ENCODE results near the gene FNDC3B. TPM values are rescaled to one million over a fixed set of nuclear protein-coding genes. Genes with fewer than 3 reads are reported as not detected.
A peak's percentile ranks its signal among the peaks of the same experiment; 100 is the strongest.

Gene FNDC3B
- total and polyA plus RNA-seq, 7 donors, result 16.2 to 93.9 (median 50.3) TPM

DNA sequence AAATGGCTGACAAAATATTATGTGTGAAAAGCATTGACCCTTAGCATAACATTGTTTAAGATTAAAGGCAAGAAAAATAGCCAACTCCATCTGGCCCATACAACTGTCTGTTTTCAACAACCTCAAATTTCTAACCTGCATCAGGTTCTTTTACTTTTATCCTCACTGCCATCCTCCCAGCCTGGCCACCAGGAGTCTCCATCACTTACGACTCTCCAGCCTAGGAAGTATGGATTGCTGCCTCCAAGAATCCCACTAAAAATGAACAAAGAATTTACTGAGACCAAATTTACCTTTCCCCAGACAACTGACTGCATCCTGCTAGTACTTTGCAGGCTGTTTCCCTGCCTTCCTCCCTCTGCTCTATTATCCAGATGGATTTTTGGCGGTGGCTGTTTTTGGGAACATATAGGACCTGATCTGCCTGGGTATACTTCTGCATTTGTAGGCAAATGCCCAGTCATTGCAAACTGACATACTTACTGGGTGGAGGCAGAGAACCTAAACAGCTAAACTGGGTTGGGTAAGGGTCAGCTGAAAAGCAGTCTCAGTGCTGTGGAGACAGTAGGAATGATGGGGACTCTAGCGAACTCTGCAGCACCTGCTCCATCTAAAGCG, 264.7 kb downstream of the FNDC3B start:
- Histone ChIP-seq H3K27ac (no peak overlapping the region), H3K4me3 (no peak overlapping the region), H3K9me3 (no peaks in the 10 kb centered on the region), H3K4me1 (peaks cover 0 to 9% (median 4%) of the 10 kb centered on the region in 4 donors), H3K27me3 (no peaks in the 10 kb centered on the region), H3K36me3 (peaks cover 0 to 35% (median 17%) of the 10 kb centered on the region in 4 donors)
- DNase-seq, result no peak
- WGBS, 2 donors, result 97% methylated on average over 4 of the region's 4 CpGs
- TF ChIP-seq, protein P1, sequence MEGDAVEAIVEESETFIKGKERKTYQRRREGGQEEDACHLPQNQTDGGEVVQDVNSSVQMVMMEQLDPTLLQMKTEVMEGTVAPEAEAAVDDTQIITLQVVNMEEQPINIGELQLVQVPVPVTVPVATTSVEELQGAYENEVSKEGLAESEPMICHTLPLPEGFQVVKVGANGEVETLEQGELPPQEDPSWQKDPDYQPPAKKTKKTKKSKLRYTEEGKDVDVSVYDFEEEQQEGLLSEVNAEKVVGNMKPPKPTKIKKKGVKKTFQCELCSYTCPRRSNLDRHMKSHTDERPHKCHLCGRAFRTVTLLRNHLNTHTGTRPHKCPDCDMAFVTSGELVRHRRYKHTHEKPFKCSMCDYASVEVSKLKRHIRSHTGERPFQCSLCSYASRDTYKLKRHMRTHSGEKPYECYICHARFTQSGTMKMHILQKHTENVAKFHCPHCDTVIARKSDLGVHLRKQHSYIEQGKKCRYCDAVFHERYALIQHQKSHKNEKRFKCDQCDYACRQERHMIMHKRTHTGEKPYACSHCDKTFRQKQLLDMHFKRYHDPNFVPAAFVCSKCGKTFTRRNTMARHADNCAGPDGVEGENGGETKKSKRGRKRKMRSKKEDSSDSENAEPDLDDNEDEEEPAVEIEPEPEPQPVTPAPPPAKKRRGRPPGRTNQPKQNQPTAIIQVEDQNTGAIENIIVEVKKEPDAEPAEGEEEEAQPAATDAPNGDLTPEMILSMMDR (IDR thresholded peaks at IDR 0.05), result no peak
- TF ChIP-seq POLR2AphosphoS5 (IDR thresholded peaks at IDR 0.05) (no peak), EP300 (IDR thresholded peaks at IDR 0.05) (no peak), POLR2A (IDR thresholded peaks at IDR 0.05) (no peak)
- intact Hi-C loops (cut with DNase I), result no loop called here

DNA sequence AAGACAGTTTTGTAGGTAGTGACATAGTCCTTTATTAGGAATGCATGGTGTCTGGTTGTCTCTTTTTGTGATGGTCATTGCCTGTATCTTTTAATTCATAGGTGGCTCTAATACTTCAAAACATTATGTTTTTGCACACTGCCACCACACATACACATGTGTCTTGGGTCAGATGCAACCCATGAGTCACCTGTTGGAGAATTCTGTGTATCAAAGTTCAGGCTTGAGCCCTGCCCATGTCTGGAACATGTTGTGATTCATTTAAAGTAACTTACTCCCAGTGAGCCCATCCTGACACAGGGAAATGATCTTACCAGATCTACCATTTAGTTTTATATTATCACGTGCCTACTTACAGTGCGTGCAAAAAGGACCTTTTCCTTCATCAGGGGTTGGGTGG, 266.2 kb downstream of the FNDC3B start:
- no peak overlapping the region for H3K27ac ChIP-seq
- H3K4me1 ChIP-seq, result peaks cover 0 to 9% (median 4%) of the 10 kb centered on the region in 4 donors
- peaks cover 0 to 43% (median 15%) of the 10 kb centered on the region in 4 donors for H3K36me3 ChIP-seq
- no peaks in the 10 kb centered on the region for H3K27me3 ChIP-seq
- WGBS, 2 donors, result 29 to 78% methylated on average over 2 of the region's 2 CpGs
- DNase-seq, result no peak
- intact Hi-C loops (cut with DNase I), result no loop called here
- H3K4me3 ChIP-seq, result no peak overlapping the region
- H3K9me3 ChIP-seq, result no peaks in the 10 kb centered on the region
- TF ChIP-seq POLR2A (IDR thresholded peaks at IDR 0.05), result no peak
- TF ChIP-seq EP300 (IDR thresholded peaks at IDR 0.05), result no peak
- TF ChIP-seq POLR2AphosphoS5 (IDR thresholded peaks at IDR 0.05), result no peak
- TF ChIP-seq, protein P1 (IDR thresholded peaks at IDR 0.05), result no peak

- H3K36me3 ChIP-seq, result peaks cover 0 to 47% (median 16%) of the 10 kb centered on the region in 4 donors
- no peak overlapping the region for H3K27ac ChIP-seq
- no peak for DNase-seq
- H3K9me3 ChIP-seq, result no peaks in the 10 kb centered on the region
- no peak overlapping the region for H3K4me3 ChIP-seq
- H3K4me1 ChIP-seq, result peaks cover 0 to 9% (median 4%) of the 10 kb centered on the region in 4 donors
- no peak for TF ChIP-seq EP300 (IDR thresholded peaks at IDR 0.05)
- no peaks in the 10 kb centered on the region for H3K27me3 ChIP-seq
- intact Hi-C loops (cut with DNase I), result no loop called here
- WGBS, 2 donors, result 56 to 83% methylated on average over 2 of the region's 2 CpGs
Observed at GRCh38 chr3:172305974-172306373, 266.6 kb downstream of the FNDC3B start.

- no peak for DNase-seq
- intact Hi-C loops (cut with DNase I), result no loop called here
- H3K27ac ChIP-seq, result peak overlapping the region in 1 of 4 donors; percentile 16
- peaks cover 0 to 52% (median 18%) of the 10 kb centered on the region in 4 donors for H3K36me3 ChIP-seq
- no peaks in the 10 kb centered on the region for H3K9me3 ChIP-seq
- H3K27me3 ChIP-seq, result no peaks in the 10 kb centered on the region
- whole genome bisulfite sequencing, 2 donors, result 84 to 92% methylated on average over 5 of the region's 5 CpGs
- no peak overlapping the region for H3K4me3 ChIP-seq
- no peak for TF ChIP-seq POLR2A (IDR thresholded peaks at IDR 0.05)
- TF ChIP-seq EP300 (IDR thresholded peaks at IDR 0.05), result no peak
- peaks cover 0 to 14% (median 6%) of the 10 kb centered on the region in 4 donors for H3K4me1 ChIP-seq
Observed at GRCh38 chr3:172307141-172307560, 267.8 kb downstream of the FNDC3B start.

- Histone ChIP-seq H3K27ac (no peak overlapping the region), H3K9me3 (no peaks in the 10 kb centered on the region), H3K36me3 (peaks cover 0 to 56% (median 17%) of the 10 kb centered on the region in 4 donors), H3K4me1 (peaks cover 0 to 33% (median 24%) of the 10 kb centered on the region in 4 donors), H3K27me3 (no peaks in the 10 kb centered on the region), H3K4me3 (no peak overlapping the region)
- 73 to 84% methylated on average over 3 of the region's 3 CpGs for WGBS, 2 donors
- TF ChIP-seq, protein P1 (IDR thresholded peaks at IDR 0.05), result no peak
- TF ChIP-seq POLR2A (IDR thresholded peaks at IDR 0.05) (no peak), EP300 (IDR thresholded peaks at IDR 0.05) (no peak)
- intact Hi-C loops (cut with DNase I), result no loop called here
- no peak for DNase-seq
Observed at GRCh38 chr3:172309059-172309458, 269.7 kb downstream of the FNDC3B start.
